ENCODE measurements around the gene NTM.

DNA sequence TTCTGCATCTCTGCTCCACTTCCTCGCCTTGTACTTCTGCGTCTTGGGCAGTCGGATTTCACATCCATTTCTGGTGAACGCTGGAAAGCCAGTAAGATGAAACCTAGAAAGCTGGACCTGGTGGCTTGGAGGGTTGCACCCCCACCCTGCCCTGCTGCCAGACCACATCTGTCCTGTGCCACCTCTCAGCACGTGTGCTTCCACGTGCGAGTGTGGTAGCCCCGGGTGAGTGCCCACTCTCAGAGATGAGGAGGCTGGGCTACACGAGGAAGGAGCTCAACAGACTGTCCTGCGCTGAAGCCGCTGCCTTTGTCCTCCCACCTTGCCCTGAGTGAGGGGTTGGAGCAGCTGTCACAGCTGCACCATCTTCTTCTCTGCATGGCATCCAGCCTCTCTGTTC lies 77.5 kb downstream of the NTM start:
- TF ChIP-seq POLR2A (IDR thresholded peaks at IDR 0.05): no peak
- TF ChIP-seq CTCF (IDR thresholded peaks at IDR 0.05): no peak

Data from Peyer's patch (tissue), 4 donors.